ENCODE data around the gene PRKACG. TPM values are rescaled to one million over a fixed set of nuclear protein-coding genes. Genes with fewer than 3 reads are reported as not detected.

Gene PRKACG
- total RNA-seq, 1 donor from 2014 or later = not detected

GRCh38 chr9:69020301-69021145 lies 6.6 kb upstream of the PRKACG start:
- no peaks in the 10 kb centered on the region for H3K9me3 ChIP-seq (ENCODE audit: insufficient read depth, low read depth, low read length)
- Mint-ChIP-seq H3K4me3 (ENCODE audit: unreplicated experiment) (no peak overlapping the region), H3K27me3 (ENCODE audit: low read depth, unreplicated experiment) (peaks cover 11% of the 10 kb centered on the region), H3K27ac (ENCODE audit: unreplicated experiment) (no peak overlapping the region), H3K4me1 (ENCODE audit: low read depth, unreplicated experiment) (no peaks in the 10 kb centered on the region), H3K9me3 (ENCODE audit: unreplicated experiment) (no peaks in the 10 kb centered on the region), H3K36me3 (ENCODE audit: low read depth, unreplicated experiment) (no peaks in the 10 kb centered on the region)
- no peaks in the 10 kb centered on the region for H4K20me1 ChIP-seq (ENCODE audit: insufficient read depth, low read length)
- H3K4me1 ChIP-seq (ENCODE audit: insufficient read depth, low read length) = no peaks in the 10 kb centered on the region
- no peak overlapping the region for H2AFZ ChIP-seq (ENCODE audit: low read depth, low read length)
- no peak overlapping the region for H3K4me2 ChIP-seq (ENCODE audit: low read length)
- peaks cover 7% of the 10 kb centered on the region for H3K27me3 ChIP-seq (ENCODE audit: insufficient read depth, low read length)
- no peaks in the 10 kb centered on the region for H3K79me2 ChIP-seq (ENCODE audit: insufficient read depth, low read length)
- DNase-seq (ENCODE audit: low read depth) (no peak), FAIRE-seq (no peak)
- no peaks in the 10 kb centered on the region for H3K36me3 ChIP-seq (ENCODE audit: insufficient read depth, low read length)
- H3K4me3 ChIP-seq (ENCODE audit: insufficient read depth, low read depth, low read length) = no peak overlapping the region
- no peak overlapping the region for H3K27ac ChIP-seq (ENCODE audit: low read depth, low read length)
- TF ChIP-seq EZH2 (IDR thresholded peaks at IDR 0.05; ENCODE audit: insufficient read depth, low read length) (no peak), CTCF (IDR thresholded peaks at IDR 0.05; ENCODE audit: insufficient read depth, low read depth, low read length) (no peak)
- no peak overlapping the region for H3K9ac ChIP-seq (ENCODE audit: low read length)

- H3K9me3 ChIP-seq (ENCODE audit: insufficient read depth, low read depth, low read length) = no peaks in the 10 kb centered on the region
- peaks cover 7% of the 10 kb centered on the region for H3K27me3 ChIP-seq (ENCODE audit: insufficient read depth, low read length)
- no peaks in the 10 kb centered on the region for H3K36me3 ChIP-seq (ENCODE audit: insufficient read depth, low read length)
- H3K9me3 Mint-ChIP-seq (ENCODE audit: unreplicated experiment) = no peaks in the 10 kb centered on the region
- TF ChIP-seq CTCF (IDR thresholded peaks at IDR 0.05; ENCODE audit: insufficient read depth, low read depth, low read length) (no peak), EZH2 (IDR thresholded peaks at IDR 0.05; ENCODE audit: insufficient read depth, low read length) (no peak)
- no peak overlapping the region for H3K27ac Mint-ChIP-seq (ENCODE audit: unreplicated experiment)
- H3K4me3 Mint-ChIP-seq (ENCODE audit: unreplicated experiment) = no peak overlapping the region
- no peaks in the 10 kb centered on the region for H3K4me1 ChIP-seq (ENCODE audit: insufficient read depth, low read length)
- H3K4me1 Mint-ChIP-seq (ENCODE audit: low read depth, unreplicated experiment) = no peaks in the 10 kb centered on the region
- no peak overlapping the region for H3K4me2 ChIP-seq (ENCODE audit: low read length)
- no peaks in the 10 kb centered on the region for H4K20me1 ChIP-seq (ENCODE audit: insufficient read depth, low read length)
- FAIRE-seq = no peak
- H3K4me3 ChIP-seq (ENCODE audit: insufficient read depth, low read depth, low read length) = no peak overlapping the region
- no peaks in the 10 kb centered on the region for H3K79me2 ChIP-seq (ENCODE audit: insufficient read depth, low read length)
- no peak overlapping the region for H2AFZ ChIP-seq (ENCODE audit: low read depth, low read length)
- H3K27me3 Mint-ChIP-seq (ENCODE audit: low read depth, unreplicated experiment) = peaks cover 11% of the 10 kb centered on the region
- no peak overlapping the region for H3K27ac ChIP-seq (ENCODE audit: low read depth, low read length)
- DNase-seq (ENCODE audit: low read depth) = no peak
- no peak overlapping the region for H3K9ac ChIP-seq (ENCODE audit: low read length)
- H3K36me3 Mint-ChIP-seq (ENCODE audit: low read depth, unreplicated experiment) = no peaks in the 10 kb centered on the region
These were observed 5.9 kb upstream of the PRKACG start for GRCh38 chr9:69019808-69020207.

GRCh38 chr9:69018737-69019136 lies 4.8 kb upstream of the PRKACG start:
- Mint-ChIP-seq H3K27ac (ENCODE audit: unreplicated experiment) (no peak overlapping the region), H3K4me1 (ENCODE audit: low read depth, unreplicated experiment) (no peaks in the 10 kb centered on the region), H3K4me3 (ENCODE audit: unreplicated experiment) (no peak overlapping the region), H3K27me3 (ENCODE audit: low read depth, unreplicated experiment) (peaks cover 12% of the 10 kb centered on the region), H3K36me3 (ENCODE audit: low read depth, unreplicated experiment) (no peaks in the 10 kb centered on the region), H3K9me3 (ENCODE audit: unreplicated experiment) (no peaks in the 10 kb centered on the region)
- no peak for FAIRE-seq
- Histone ChIP-seq H3K27ac (ENCODE audit: low read depth, low read length) (no peak overlapping the region), H2AFZ (ENCODE audit: low read depth, low read length) (no peak overlapping the region), H3K4me3 (ENCODE audit: insufficient read depth, low read depth, low read length) (no peak overlapping the region), H3K9me3 (ENCODE audit: insufficient read depth, low read depth, low read length) (no peaks in the 10 kb centered on the region), H3K79me2 (ENCODE audit: insufficient read depth, low read length) (no peaks in the 10 kb centered on the region), H3K36me3 (ENCODE audit: insufficient read depth, low read length) (no peaks in the 10 kb centered on the region), H3K9ac (ENCODE audit: low read length) (no peak overlapping the region), H4K20me1 (ENCODE audit: insufficient read depth, low read length) (no peaks in the 10 kb centered on the region), H3K4me1 (ENCODE audit: insufficient read depth, low read length) (no peaks in the 10 kb centered on the region), H3K4me2 (ENCODE audit: low read length) (no peak overlapping the region), H3K27me3 (ENCODE audit: insufficient read depth, low read length) (peaks cover 7% of the 10 kb centered on the region)
- no peak for TF ChIP-seq CTCF (IDR thresholded peaks at IDR 0.05; ENCODE audit: insufficient read depth, low read depth, low read length)
- TF ChIP-seq EZH2 (IDR thresholded peaks at IDR 0.05; ENCODE audit: insufficient read depth, low read length) = no peak
- DNase-seq (ENCODE audit: low read depth) = no peak
